K562 (cell line): ENCODE results near the gene STK26. TPM values are rescaled to one million over a fixed set of nuclear protein-coding genes. Genes with fewer than 3 reads are reported as not detected.

ENCODE experiments used
- ATAC-seq: fragments of 200-7000 bp; cut with Tn5 transposase; 3 replicates; pipeline ENCODE4 v1.9.1; 2020; ENCODE audit warnings: moderate library complexity
- BruUV-seq: library from RNA; stranded (reverse); fragments of 400-500 nt; replicated peaks from 2 replicates; lab custom pipeline; 2021; lab: Mats Ljungman, UMichigan
- CTCF ChIA-PET: fragments of 300-600 bp; formaldehyde crosslinking; extraction: SDS; loops from one replicate; lab custom pipeline; 2021; ENCODE audit warnings: low intra/inter-chr PET ratio; lab: Yijun Ruan, JAX
- POLR2A ChIA-PET: fragments of 300-600, 350-650 bp; sonication (Branson Sonifier 250); formaldehyde crosslinking; extraction: SDS; loops from one replicate; lab custom pipeline; 2021; ENCODE audit warnings: antibody characterized with exemption, inconsistent platforms; lab: Yijun Ruan, JAX
- DNase-seq, 4 experiments: peaks; one replicate each; pipeline versions ENCODE4 v3.0.0 to v3.0.0-alpha.2; 2011 to 2018; ENCODE audit warnings: low spot score in 3 of 4, mixed read lengths in 3 of 4; ENCODE audit errors: extremely low read depth in 1 of 4
- FAIRE-seq: peaks from 2 replicates; lab custom pipeline; 2011; peaks lifted over from hg19 to GRCh38; lab: Jason Lieb, UNC
- H2AFZ ChIP-seq: 2 replicates; pipeline ENCODE4 v1.6.0; 2011; ENCODE audit warnings: low read depth, low read length, control low read depth, inconsistent platforms
- H3K27ac ChIP-seq: fragments of 200-600 bp; 3 replicates; pipeline ENCODE4 v1.8.0; 2011; ENCODE audit warnings: low read depth, mild to moderate bottlenecking, control low read depth, inconsistent platforms, low read length, moderate library complexity, mixed read lengths; ENCODE audit errors: extremely low read depth
- H3K27me3 ChIP-seq, 2 experiments: fragments of 300-600 bp in 1 of 2; 2 replicates in 1 of 2; 3 replicates in 1 of 2; pipeline versions ENCODE4 v1.6.0 to v1.8.0; 2011; ENCODE audit warnings: inconsistent platforms in 2 of 2, low read length in 2 of 2, mild to moderate bottlenecking in 1 of 2, mixed read lengths in 1 of 2, moderate library complexity in 1 of 2; ENCODE audit not compliant: control insufficient read depth in 2 of 2, insufficient read depth in 2 of 2
- H3K36me3 ChIP-seq: fragments of 300-600 bp; 3 replicates; pipeline ENCODE4 v1.8.0; 2011; ENCODE audit warnings: mild to moderate bottlenecking, low read length, inconsistent platforms; ENCODE audit not compliant: control insufficient read depth, insufficient read depth
- H3K4me1 ChIP-seq, 2 experiments: fragments of 200-600 bp in 1 of 2; replicated peaks in 1 of 2; 2 replicates in 1 of 2; 3 replicates in 1 of 2; pipeline versions ENCODE4 v1.5.1 to v1.8.0; 2011; ENCODE audit warnings: inconsistent platforms in 2 of 2, low read length in 2 of 2, mild to moderate bottlenecking in 1 of 2, mixed read lengths in 1 of 2, moderate library complexity in 1 of 2; ENCODE audit not compliant: control insufficient read depth in 2 of 2, insufficient read depth in 2 of 2
- H3K4me2 ChIP-seq: 2 replicates; pipeline ENCODE4 v1.6.1; 2011; ENCODE audit warnings: low read length, control low read depth, inconsistent platforms, mixed read lengths; ENCODE audit not compliant: insufficient read depth
- H3K4me3 ChIP-seq: fragments of 200-600 bp; sonication (generic), shearing (Covaris generic); 2 replicates; pipeline ENCODE4 v1.5.1; 2016; ENCODE audit warnings: control low read depth, inconsistent platforms
- H3K79me2 ChIP-seq: fragments of 200-600 bp; 3 replicates; pipeline ENCODE4 v1.8.0; 2011; ENCODE audit warnings: low read length, inconsistent platforms; ENCODE audit not compliant: control insufficient read depth, insufficient read depth
- H3K9ac ChIP-seq, 2 experiments: 2 replicates each; pipeline versions ENCODE4 v1.6.0 to v1.6.1; 2011; ENCODE audit warnings: low read depth in 2 of 2, low read length in 2 of 2, control low read depth in 1 of 2, inconsistent platforms in 1 of 2, mild to moderate bottlenecking in 1 of 2, mixed read lengths in 1 of 2; ENCODE audit not compliant: insufficient read depth in 1 of 2
- H3K9me1 ChIP-seq: one replicate; pipeline ENCODE4 v1.6.0; 2011; ENCODE audit warnings: inconsistent platforms, mild to moderate bottlenecking, low read length, moderate library complexity; ENCODE audit not compliant: control insufficient read depth, insufficient read depth
- H3K9me3 ChIP-seq: replicated peaks from 2 replicates; pipeline ENCODE4 v1.5.1; 2011; ENCODE audit warnings: low read depth, low read length, inconsistent platforms; ENCODE audit not compliant: control insufficient read depth, insufficient read depth
- H4K20me1 ChIP-seq: replicated peaks from 2 replicates; pipeline ENCODE4 v1.6.1; 2011; ENCODE audit warnings: low read length, inconsistent platforms, mixed read lengths; ENCODE audit not compliant: control insufficient read depth, insufficient read depth
- ELF4 ChIP-seq: fragments of 450-650 bp; formaldehyde crosslinking; IDR thresholded peaks from 2 replicates; pipeline ENCODE4 v1.4.0; 2022; ENCODE audit warnings: missing genetic modification characterization
- FOXA3 ChIP-seq, 2 experiments: fragments of 450-650 bp in 1 of 2; sonication (generic) in 1 of 2; formaldehyde crosslinking; IDR thresholded peaks in 1 of 2; conservative IDR thresholded peaks in 1 of 2; 2 replicates each; pipeline versions ENCODE4 v1.4.0 to v1.8.0; 2020 to 2022; ENCODE audit warnings: mild to moderate bottlenecking in 2 of 2, missing genetic modification reagents in 1 of 2
- FOXK1 ChIP-seq: sonication (generic); formaldehyde crosslinking; IDR thresholded peaks from 2 replicates; pipeline ENCODE4 v1.8.0; 2022; ENCODE audit warnings: missing genetic modification reagents, mild to moderate bottlenecking, borderline replicate concordance
- FOXP1 ChIP-seq: sonication (generic); formaldehyde crosslinking; IDR thresholded peaks from 2 replicates; pipeline ENCODE4 v1.8.0; 2022; ENCODE audit warnings: mild to moderate bottlenecking, missing genetic modification reagents
- GATA2 ChIP-seq: sonication (generic); formaldehyde crosslinking; IDR thresholded peaks from 2 replicates; pipeline ENCODE4 v1.4.0; 2020; ENCODE audit warnings: mild to moderate bottlenecking, missing genetic modification reagents
- HSF4 ChIP-seq: fragments of 250-450 bp; sonication (Bioruptor Pico); IDR thresholded peaks from 2 replicates; pipeline ENCODE4 v2.1.2; 2022; ENCODE audit warnings: mild to moderate bottlenecking, moderate library complexity, borderline replicate concordance
- MXI1 ChIP-seq: IDR thresholded peaks from 2 replicates; pipeline ENCODE4 v1.6.1; 2011; ENCODE audit warnings: low read depth, mild to moderate bottlenecking, improper control_type of control experiment, low read length
- MYNN ChIP-seq, 2 experiments: sonication (generic); formaldehyde crosslinking in 1 of 2; IDR thresholded peaks; 2 replicates each; pipeline versions ENCODE4 v1.5.0 to v1.6.1; 2016 to 2020; ENCODE audit warnings: antibody characterized with exemption in 1 of 2, missing genetic modification reagents in 1 of 2
- NFXL1 ChIP-seq: fragments of 450-650 bp; formaldehyde crosslinking; IDR thresholded peaks from 2 replicates; pipeline ENCODE4 v1.4.0; 2021; ENCODE audit warnings: mild to moderate bottlenecking
- SMARCA4 ChIP-seq: fragments of 450-650 bp; IDR thresholded peaks from 2 replicates; pipeline ENCODE4 v1.6.1; 2016
- ZNF324 ChIP-seq: fragments of 250-450 bp; sonication (Bioruptor Pico); IDR thresholded peaks from 2 replicates; pipeline ENCODE4 v1.4.0; 2020; ENCODE audit warnings: mild to moderate bottlenecking
- ZNF592 ChIP-seq: fragments of 450-650 bp; IDR thresholded peaks from 2 replicates; pipeline ENCODE4 v1.6.1; 2017; ENCODE audit warnings: antibody characterized with exemption, mild to moderate bottlenecking
- WGBS: fragments of 100-300 bp; shearing (Covaris generic); methylation state at CpG from one replicate; pipeline ENCODE4 v1.1.6; 2016; ENCODE audit warnings: low coverage, mixed read lengths; ENCODE audit not compliant: insufficient coverage; ENCODE audit errors: missing lambda C conversion rate; 5-methylcytosine and 5-hydroxymethylcytosine counted together
- in situ Hi-C: fragments of 300-500 bp; cut with MboI; formaldehyde crosslinking; loops from 4 replicates; pipeline ENCODE4 v1.15.0; 2018; ENCODE audit warnings: inconsistent platforms, mixed read lengths
- intact Hi-C: fragments of 100-400 bp; cut with micrococcal nuclease; formaldehyde crosslinking; loops from 2 replicates; pipeline ENCODE4 v1.14.2; 2022
- polyA plus RNA-seq, 8 experiments: library from polyadenylated mRNA; depleted of rRNA in 4 of 8; stranded (reverse) in 5 of 8; unstranded in 3 of 8; fragments of >200 nt; fragmentation: Nextera tagmentation in 2 of 8; fragmentation: Illumina TruSeq in 1 of 8; extraction: Ambion mirVana in 2 of 8; extraction: Trizol in 1 of 8; gene quantifications; 2 replicates each; pipeline versions ENCODE4 v1.2.1 to v1.2.3, GENCODE V29; 2011 to 2014; ENCODE audit warnings: inconsistent platforms in 1 of 8, missing spikeins in 1 of 8
- total RNA-seq, 7 experiments: library from RNA; depleted of rRNA in 6 of 7; stranded (reverse); fragments of >200 nt in 6 of 7; fragmentation: Illumina TruSeq in 2 of 7; extraction: Trizol in 2 of 7; gene quantifications; 2 replicates each; pipeline versions ENCODE4 v1.2.1 to v1.2.3, GENCODE V29; 2011 to 2021; ENCODE audit warnings: low replicate concordance in 1 of 7
- TF ChIP-seq, protein P1 (sequence below): sonication (generic); formaldehyde crosslinking; IDR thresholded peaks from 2 replicates; pipeline ENCODE4 v1.8.1; 2023; ENCODE audit warnings: mild to moderate bottlenecking, missing genetic modification reagents, moderate library complexity

STK26 gene
- total and polyA plus RNA-seq, 9 of the 15 experiments (the other 6 are each of a cell fraction or from before 2014, with no cell fraction given), result 28.1 to 72.9 (median 50.1) TPM

DNA sequence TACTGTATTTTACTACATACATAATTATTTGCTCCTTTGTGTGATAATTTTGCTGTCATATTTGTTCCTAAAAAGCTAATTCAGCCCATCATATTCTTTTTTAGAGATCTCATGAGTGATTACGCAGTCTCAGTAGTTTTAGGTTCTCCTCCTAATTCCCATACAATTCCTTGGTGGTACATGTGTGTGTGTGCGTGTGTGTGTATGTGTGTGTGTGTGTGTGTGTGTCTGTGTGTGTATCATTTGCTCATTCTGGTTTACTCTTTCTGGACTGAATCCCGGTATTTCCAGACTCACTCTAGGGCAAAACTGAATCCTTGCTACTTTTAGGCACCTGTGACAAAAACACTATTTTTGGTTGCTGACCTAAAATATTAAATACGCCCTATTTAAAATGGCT lies 34.9 kb downstream of the STK26 start (continued):
- TF ChIP-seq ZNF592 (no peak), MXI1 (no peak), ZNF324 (CRISPR knock-in tag) (no peak), NFXL1 (no peak)
- TF ChIP-seq, all 486 proteins: peak for 0

GRCh38 chrX:132058975-132059374 lies 35.9 kb downstream of the STK26 start:
- DNase-seq, result no peak
- no peak overlapping the region for H3K4me3 ChIP-seq
- BruUV-seq, result no TSS peak
- no peak overlapping the region for H3K27ac ChIP-seq
- H3K9ac ChIP-seq, result no peak overlapping the region
- intact Hi-C loops (no loop called here), in situ Hi-C loops (no loop called here)
- no peaks in the 10 kb centered on the region for H3K9me3 ChIP-seq
- H3K79me2 ChIP-seq, result peaks cover 40% of the 10 kb centered on the region
- no peaks in the 10 kb centered on the region for H3K4me1 ChIP-seq
- no peaks in the 10 kb centered on the region for H4K20me1 ChIP-seq
- no peaks in the 10 kb centered on the region for H3K27me3 ChIP-seq
- POLR2A ChIA-PET, result no interaction called here
- no peak for ATAC-seq
- no peak for FAIRE-seq
- H3K36me3 ChIP-seq, result peaks cover 74% of the 10 kb centered on the region
- H2AFZ ChIP-seq, result no peak overlapping the region
- WGBS, result 76% methylated on average over 2 of the region's 2 CpGs
- CTCF ChIA-PET, result no interaction called here
- H3K4me2 ChIP-seq, result no peak overlapping the region
- H3K9me1 ChIP-seq, result no peaks in the 10 kb centered on the region
- no peak for TF ChIP-seq ELF4 (CRISPR knock-in tag)
- no peak for TF ChIP-seq FOXA3 (CRISPR knock-in tag; conservative IDR thresholded peaks at IDR 0.05 in 1 of 2, IDR thresholded peaks at IDR 0.05 in 1 of 2)
- TF ChIP-seq, protein P1, sequence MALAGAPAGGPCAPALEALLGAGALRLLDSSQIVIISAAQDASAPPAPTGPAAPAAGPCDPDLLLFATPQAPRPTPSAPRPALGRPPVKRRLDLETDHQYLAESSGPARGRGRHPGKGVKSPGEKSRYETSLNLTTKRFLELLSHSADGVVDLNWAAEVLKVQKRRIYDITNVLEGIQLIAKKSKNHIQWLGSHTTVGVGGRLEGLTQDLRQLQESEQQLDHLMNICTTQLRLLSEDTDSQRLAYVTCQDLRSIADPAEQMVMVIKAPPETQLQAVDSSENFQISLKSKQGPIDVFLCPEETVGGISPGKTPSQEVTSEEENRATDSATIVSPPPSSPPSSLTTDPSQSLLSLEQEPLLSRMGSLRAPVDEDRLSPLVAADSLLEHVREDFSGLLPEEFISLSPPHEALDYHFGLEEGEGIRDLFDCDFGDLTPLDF (CRISPR knock-in tag), result no peak
- no peak for TF ChIP-seq SMARCA4
- no peak for TF ChIP-seq FOXP1 (CRISPR knock-in tag)
- no peak for TF ChIP-seq MYNN (IDR thresholded peaks at IDR 0.05)
- TF ChIP-seq MYNN (CRISPR knock-in tag; IDR thresholded peaks at IDR 0.05), result no peak
- no peak for TF ChIP-seq HSF4 (CRISPR knock-in tag)
- TF ChIP-seq FOXK1, result no peak
- no peak for TF ChIP-seq GATA2
